GM18868 (cell line): ENCODE data around the gene LPCAT3.
A peak's percentile ranks its signal among the peaks of the same experiment; 100 is the strongest.

Experiments used
- ATAC-seq: cut with Tn5 transposase; IDR thresholded peaks from one replicate; pipeline ENCODE4 v1.9.1; 2021; ENCODE audit warnings: mild to moderate bottlenecking, moderate library complexity; ENCODE audit not compliant: unreplicated experiment

Gene LPCAT3

GRCh38 chr12:6965026-6965661 is 53.1 kb downstream of the LPCAT3 start:
- peak; percentile 45 for ATAC-seq

- no peak for ATAC-seq
Observed at GRCh38 chr12:6964605-6965025, 53.7 kb downstream of the LPCAT3 start.

- ATAC-seq = no peak
Observed at GRCh38 chr12:6963791-6964413, 54.4 kb downstream of the LPCAT3 start.

GRCh38 chr12:6963016-6963731 is 55.1 kb downstream of the LPCAT3 start:
- no peak for ATAC-seq

- ATAC-seq = no peak
Observed at GRCh38 chr12:6962285-6963015, 55.8 kb downstream of the LPCAT3 start.

GRCh38 chr12:6961695-6962284 is 56.5 kb downstream of the LPCAT3 start:
- ATAC-seq = peak; percentile 14

GRCh38 chr12:6961278-6961694 is 57.0 kb downstream of the LPCAT3 start:
- peak; percentile 32 for ATAC-seq

- ATAC-seq = no peak
Observed at GRCh38 chr12:6960593-6961277, 57.5 kb downstream of the LPCAT3 start.

GRCh38 chr12:6959805-6960592 is 58.3 kb downstream of the LPCAT3 start:
- ATAC-seq = no peak

GRCh38 chr12:6959058-6959804 is 59.0 kb downstream of the LPCAT3 start:
- ATAC-seq = peak; percentile 51

GRCh38 chr12:6958609-6959057 is 59.6 kb downstream of the LPCAT3 start:
- ATAC-seq = no peak

GRCh38 chr12:6957741-6958608 is 60.3 kb downstream of the LPCAT3 start:
- no peak for ATAC-seq

GRCh38 chr12:6957151-6957701 is 61.0 kb downstream of the LPCAT3 start:
- no peak for ATAC-seq

- no peak for ATAC-seq
Observed at GRCh38 chr12:6956021-6956727, 62.1 kb downstream of the LPCAT3 start.

- ATAC-seq = no peak
Observed at GRCh38 chr12:6955108-6956020, 62.9 kb downstream of the LPCAT3 start.
